ENCODE data around the gene MS4A12. TPM values are rescaled to one million over a fixed set of nuclear protein-coding genes. Genes with fewer than 3 reads are reported as not detected.

Gene MS4A12
- total and polyA plus RNA-seq, 2 of the 13 experiments (the other 11 are each of a cell fraction or from before 2014, with no cell fraction given): not detected

- H3K9ac ChIP-seq (ENCODE audit: insufficient read depth, low read depth, low read length): no peak overlapping the region
- ChIA-PET POLR2A (no interaction called here), CTCF (ENCODE audit: low intra/inter-chr PET ratio, low total read pairs) (interaction anchor here (1.8 kb wide), 1 partner anchor 123 kb away, joined by 13 read pairs; no protein-coding TSS in a partner anchor)
- H3K27me3 ChIP-seq (ENCODE audit: control insufficient read depth in 1 of 2, insufficient read depth in 2 of 2, low read length in 2 of 2): no peaks in the 10 kb centered on the region
- no TSS peak for BruUV-seq (replicated peaks)
- intact Hi-C loops (cut with micrococcal nuclease; ENCODE audit: unreplicated experiment): loop anchor here (2.0 kb wide), 2 partner anchors 123 to 221 kb away; no protein-coding TSS in a partner anchor
- peak; percentile 100 for ATAC-seq
- in situ Hi-C loops (cut with HindIII; ENCODE audit: extremely low pct_ligation_motif_present, low pct_unique_long_range_greater_than_20kb): loop anchor here (25.0 kb wide), 1 partner anchor 149 kb away; the partner anchor contains the start of gene MS4A6E
- peak; percentile 86 for FAIRE-seq
- no peaks in the 10 kb centered on the region for H3K36me3 ChIP-seq (replicated peaks in 1 of 2; ENCODE audit: control insufficient read depth in 1 of 2, insufficient read depth in 2 of 2, low read length in 2 of 2)
- no peak for TF ChIP-seq ZNF562 (CRISPR knock-in tag; IDR thresholded peaks at IDR 0.05; ENCODE audit: borderline replicate concordance)
- 0 out of 2 replicates have a peak, but pooled peaks have one; percentile 11 for TF ChIP-seq ZNF644 (CRISPR knock-in tag; IDR thresholded peaks at IDR 0.05; ENCODE audit: low read depth)
- no peak for TF ChIP-seq ZBTB38 (CRISPR knock-in tag; IDR thresholded peaks at IDR 0.05)
- TF ChIP-seq CEBPB (IDR thresholded peaks at IDR 0.05; ENCODE audit: borderline replicate concordance, low read depth, low read length): peak; percentile 65
- TF ChIP-seq ZNF3 (CRISPR knock-in tag; IDR thresholded peaks at IDR 0.05): no peak
- 0 out of 2 replicates have a peak, but pooled peaks have one; percentile 12 for TF ChIP-seq CEBPG (CRISPR knock-in tag; IDR thresholded peaks at IDR 0.05)
- TF ChIP-seq STAG1 (CRISPR knock-in tag; IDR thresholded peaks at IDR 0.05): peak; percentile 33
- peak; percentile 66 for TF ChIP-seq CTCF (CRISPR knock-in tag; IDR thresholded peaks at IDR 0.05)
- TF ChIP-seq SMC3 (IDR thresholded peaks at IDR 0.05; ENCODE audit: low read length): peak; percentile 40; the same call in 1 of the 2 replicates
- peak; percentile 59 for TF ChIP-seq XRCC5 (optimal IDR thresholded peaks at IDR 0.05; ENCODE audit: low read length)
- H4K20me1 ChIP-seq (ENCODE audit: insufficient read depth, low read length): no peaks in the 10 kb centered on the region
- H3K79me2 ChIP-seq (ENCODE audit: insufficient read depth, low read length): no peaks in the 10 kb centered on the region
- no peak overlapping the region for H3K4me2 ChIP-seq (ENCODE audit: low read depth, low read length)
- no peak overlapping the region for H2AFZ ChIP-seq (ENCODE audit: low read length)
- 5% methylated on average over 5 of the region's 5 CpGs for WGBS (ENCODE audit: low lambda C conversion rate)
- no peak overlapping the region for H3K4me3 ChIP-seq (replicated peaks in 1 of 3; ENCODE audit: insufficient read depth in 1 of 3, low read depth in 2 of 3, low read length in 3 of 3)
- H3K9me3 ChIP-seq (ENCODE audit: low read length): no peaks in the 10 kb centered on the region
- peak; percentile 54 for DNase-seq (ENCODE audit: low spot score)
- H3K27ac ChIP-seq (ENCODE audit: extremely low read length, insufficient read depth, low read length): no peak overlapping the region
- no peaks in the 10 kb centered on the region for H3K4me1 ChIP-seq (ENCODE audit: insufficient read depth, low read length)
Observed at GRCh38 chr11:60485987-60486386, 6.6 kb upstream of the MS4A12 start.

Measured in HepG2 (cell line).